ENCODE data around the gene ZC3H12A. TPM values are rescaled to one million over a fixed set of nuclear protein-coding genes. Genes with fewer than 3 reads are reported as not detected.

ZC3H12A gene
- polyA plus RNA-seq, 2 of the 4 experiments (the other 2 are of a cell fraction) = 16.3 to 23.1 TPM

- no peaks in the 10 kb centered on the region for H3K4me1 ChIP-seq
- ChIA-PET POLR2A (interaction anchor here (0.6 kb wide), 1 partner anchor 430 kb away, joined by 4 read pairs; no protein-coding TSS in a partner anchor), CTCF (interaction anchor here (1.2 kb wide), 2 partner anchors 15 to 863 kb away, joined by 3 read pairs; no protein-coding TSS in a partner anchor)
- WGBS (ENCODE audit: missing lambda C conversion rate) = 67% methylated on average over 2 of the region's 4 CpGs
- H3K4me2 ChIP-seq = no peak overlapping the region
- TF ChIP-seq USF2 (IDR thresholded peaks at IDR 0.05) (no peak), RNF2 (IDR thresholded peaks at IDR 0.05; ENCODE audit: borderline replicate concordance, low read depth) (no peak), MYC (IDR thresholded peaks at IDR 0.05; ENCODE audit: borderline replicate concordance, low read length) (no peak), GATA3 (IDR thresholded peaks at IDR 0.05; ENCODE audit: borderline replicate concordance) (no peak), JUN (IDR thresholded peaks at IDR 0.05) (no peak)
- TF ChIP-seq, protein P1, sequence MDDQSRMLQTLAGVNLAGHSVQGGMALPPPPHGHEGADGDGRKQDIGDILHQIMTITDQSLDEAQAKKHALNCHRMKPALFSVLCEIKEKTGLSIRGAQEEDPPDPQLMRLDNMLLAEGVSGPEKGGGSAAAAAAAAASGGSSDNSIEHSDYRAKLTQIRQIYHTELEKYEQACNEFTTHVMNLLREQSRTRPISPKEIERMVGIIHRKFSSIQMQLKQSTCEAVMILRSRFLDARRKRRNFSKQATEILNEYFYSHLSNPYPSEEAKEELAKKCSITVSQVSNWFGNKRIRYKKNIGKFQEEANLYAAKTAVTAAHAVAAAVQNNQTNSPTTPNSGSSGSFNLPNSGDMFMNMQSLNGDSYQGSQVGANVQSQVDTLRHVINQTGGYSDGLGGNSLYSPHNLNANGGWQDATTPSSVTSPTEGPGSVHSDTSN (IDR thresholded peaks at IDR 0.05) = no peak
- no peak overlapping the region for H3K27ac ChIP-seq
- no peaks in the 10 kb centered on the region for H3K9me3 ChIP-seq
- H3K4me3 ChIP-seq = no peak overlapping the region
- no peak for FAIRE-seq
- ATAC-seq = no peak
- DNase-seq (ENCODE audit: low read depth in 1 of 2, low spot score in 1 of 2) = no peak
Measured at GRCh38 chr1:37438869-37439343, 35.5 kb upstream of the ZC3H12A start.

GRCh38 chr1:37439349-37439995 is 34.9 kb upstream of the ZC3H12A start:
- no peak for ATAC-seq
- no peak for FAIRE-seq
- POLR2A ChIA-PET = interaction anchor here (0.6 kb wide), 1 partner anchor 430 kb away, joined by 4 read pairs; no protein-coding TSS in a partner anchor
- Histone ChIP-seq H3K4me2 (no peak overlapping the region), H3K4me1 (no peaks in the 10 kb centered on the region), H3K9me3 (no peaks in the 10 kb centered on the region), H3K4me3 (no peak overlapping the region), H3K27ac (no peak overlapping the region)
- DNase-seq (ENCODE audit: low read depth in 1 of 2, low spot score in 1 of 2) = no peak
- CTCF ChIA-PET = interaction anchor here (1.2 kb wide), 2 partner anchors 15 to 863 kb away, joined by 3 read pairs; no protein-coding TSS in a partner anchor
- WGBS (ENCODE audit: missing lambda C conversion rate) = 57% methylated on average over 2 of the region's 2 CpGs
- TF ChIP-seq BCL3 (IDR thresholded peaks at IDR 0.05) = no peak
- TF ChIP-seq ESRRA (IDR thresholded peaks at IDR 0.05; ENCODE audit: borderline replicate concordance, low read length) = no peak
- TF ChIP-seq HOXA7 (CRISPR knock-in tag; IDR thresholded peaks at IDR 0.05) = no peak
- TF ChIP-seq FOSB (CRISPR knock-in tag; IDR thresholded peaks at IDR 0.05) = no peak
- TF ChIP-seq HEYL (CRISPR knock-in tag; IDR thresholded peaks at IDR 0.05) = no peak
- TF ChIP-seq HOXB13 (CRISPR knock-in tag; IDR thresholded peaks at IDR 0.05; ENCODE audit: low read depth) = no peak
- TF ChIP-seq EP300 (IDR thresholded peaks at IDR 0.05) = no peak
- TF ChIP-seq RFX5 (IDR thresholded peaks at IDR 0.05) = no peak
- no peak for TF ChIP-seq PHF8 (IDR thresholded peaks at IDR 0.05; ENCODE audit: borderline replicate concordance, low read depth)
- TF ChIP-seq JUNB (IDR thresholded peaks at IDR 0.05) = no peak
- no peak for TF ChIP-seq ZNF302 (CRISPR knock-in tag; IDR thresholded peaks at IDR 0.05)
- no peak for TF ChIP-seq CBX2 (IDR thresholded peaks at IDR 0.05; ENCODE audit: borderline replicate concordance, low read depth)
- no peak for TF ChIP-seq NR3C1 (IDR thresholded peaks at IDR 0.05)
- TF ChIP-seq TP53 (CRISPR knock-in tag; IDR thresholded peaks at IDR 0.05) = no peak
- TF ChIP-seq EHMT2 (IDR thresholded peaks at IDR 0.05; ENCODE audit: low read depth) = no peak
- TF ChIP-seq CEBPB (IDR thresholded peaks at IDR 0.05) = no peak
